PC-3 (cell line): Measurements from ENCODE around the gene TNRC18.

ENCODE experiments used
- EZH2 ChIP-seq: fragments of 300-600 bp; sonication (generic); IDR thresholded peaks from one replicate; pipeline ENCODE4 v1.6.1; 2017; ENCODE audit warnings: antibody characterized with exemption, mild to moderate bottlenecking, low read length; ENCODE audit not compliant: unreplicated experiment
- EZH2phosphoT487 ChIP-seq: fragments of 300-600 bp; sonication (generic); IDR thresholded peaks from 2 replicates; pipeline ENCODE4 v1.6.1; 2018; ENCODE audit warnings: mild to moderate bottlenecking, antibody characterized with exemption, low read length, borderline replicate concordance
- TF ChIP-seq, protein P1 (sequence below): fragments of 300-600 bp; sonication (generic); conservative IDR thresholded peaks from 2 replicates; pipeline ENCODE4 v1.5.1; 2017; ENCODE audit warnings: antibody characterized with exemption, low read depth, mild to moderate bottlenecking, low read length

DNA sequence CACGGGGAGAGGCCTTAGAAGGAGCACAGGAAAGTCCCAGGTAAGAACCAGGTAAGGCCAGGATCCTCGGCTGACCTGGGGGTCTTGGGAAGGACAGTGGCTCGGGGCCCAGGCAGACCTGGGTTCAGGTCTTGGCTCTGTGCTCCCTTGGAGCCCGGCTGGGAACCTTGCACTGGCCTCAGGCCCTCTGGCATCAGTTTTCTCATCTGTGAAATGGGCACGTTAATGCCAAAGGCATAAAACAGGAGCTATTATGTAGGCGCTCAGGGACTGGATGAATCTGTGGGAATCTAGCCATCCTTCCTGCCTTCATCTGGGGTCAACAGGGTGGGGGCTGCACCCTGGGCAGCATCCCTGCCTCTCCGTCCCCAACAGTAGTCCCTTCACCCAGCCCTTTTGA lies 149.2 kb downstream of the TNRC18 start:
- TF ChIP-seq EZH2 (no peak), EZH2phosphoT487 (no peak)
- TF ChIP-seq, protein P1, sequence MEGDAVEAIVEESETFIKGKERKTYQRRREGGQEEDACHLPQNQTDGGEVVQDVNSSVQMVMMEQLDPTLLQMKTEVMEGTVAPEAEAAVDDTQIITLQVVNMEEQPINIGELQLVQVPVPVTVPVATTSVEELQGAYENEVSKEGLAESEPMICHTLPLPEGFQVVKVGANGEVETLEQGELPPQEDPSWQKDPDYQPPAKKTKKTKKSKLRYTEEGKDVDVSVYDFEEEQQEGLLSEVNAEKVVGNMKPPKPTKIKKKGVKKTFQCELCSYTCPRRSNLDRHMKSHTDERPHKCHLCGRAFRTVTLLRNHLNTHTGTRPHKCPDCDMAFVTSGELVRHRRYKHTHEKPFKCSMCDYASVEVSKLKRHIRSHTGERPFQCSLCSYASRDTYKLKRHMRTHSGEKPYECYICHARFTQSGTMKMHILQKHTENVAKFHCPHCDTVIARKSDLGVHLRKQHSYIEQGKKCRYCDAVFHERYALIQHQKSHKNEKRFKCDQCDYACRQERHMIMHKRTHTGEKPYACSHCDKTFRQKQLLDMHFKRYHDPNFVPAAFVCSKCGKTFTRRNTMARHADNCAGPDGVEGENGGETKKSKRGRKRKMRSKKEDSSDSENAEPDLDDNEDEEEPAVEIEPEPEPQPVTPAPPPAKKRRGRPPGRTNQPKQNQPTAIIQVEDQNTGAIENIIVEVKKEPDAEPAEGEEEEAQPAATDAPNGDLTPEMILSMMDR: no peak
